Smooth muscle cell (in vitro differentiated cells): ENCODE results near the gene TFAP2C. TPM values are rescaled to one million over a fixed set of nuclear protein-coding genes. Genes with fewer than 3 reads are reported as not detected.
"Not testable (repeated sequence)": the region's sequence is repeated elsewhere in the genome, so short reads cannot be mapped to it uniquely, and the experiment has no call there.

Experiments used
- DNase-seq: peaks from one replicate; lab custom pipeline; 2025; ENCODE audit not compliant: unreplicated experiment; lab: John Stamatoyannopoulos, UW
- H2AFZ ChIP-seq: fragments of 200-600 bp; sonication (generic); 2 replicates; pipeline ENCODE4 v1.6.0; 2016; ENCODE audit warnings: antibody characterized with exemption, low read depth, mild to moderate bottlenecking
- H3F3A ChIP-seq: fragments of 200-600 bp; sonication (generic); 2 replicates; pipeline ENCODE4 v1.6.0; 2017; ENCODE audit warnings: antibody characterized with exemption, low read depth
- H3K27ac ChIP-seq: fragments of 200-600 bp; sonication (generic); 2 replicates; pipeline ENCODE4 v1.5.1; 2016; ENCODE audit warnings: low read depth, mild to moderate bottlenecking
- H3K27me3 ChIP-seq: fragments of 200-600 bp; sonication (generic); 2 replicates; pipeline ENCODE4 v1.6.1; 2016; ENCODE audit warnings: low read depth, mild to moderate bottlenecking
- H3K36me3 ChIP-seq: fragments of 200-600 bp; sonication (generic); 2 replicates; pipeline ENCODE4 v1.5.1; 2016; ENCODE audit warnings: low read depth
- H3K4me1 ChIP-seq: fragments of 200-600 bp; sonication (generic); 2 replicates; pipeline ENCODE4 v1.5.1; 2016; ENCODE audit warnings: low read depth
- H3K4me2 ChIP-seq: fragments of 200-600 bp; sonication (generic); 2 replicates; pipeline ENCODE4 v1.6.0; 2016; ENCODE audit warnings: mild to moderate bottlenecking
- H3K4me3 ChIP-seq: fragments of 200-600 bp; sonication (generic); 2 replicates; pipeline ENCODE4 v1.5.1; 2016; ENCODE audit warnings: mild to moderate bottlenecking
- H3K79me2 ChIP-seq: fragments of 200-600 bp; sonication (generic); 2 replicates; pipeline ENCODE4 v1.6.0; 2016; ENCODE audit warnings: low read depth, mild to moderate bottlenecking
- H3K9ac ChIP-seq: fragments of 200-600 bp; sonication (generic); 2 replicates; pipeline ENCODE4 v1.6.0; 2016; ENCODE audit warnings: low read depth
- H3K9me3 ChIP-seq: fragments of 200-600 bp; sonication (generic); replicated peaks from 2 replicates; pipeline ENCODE4 v1.5.1; 2016; ENCODE audit warnings: low read depth
- H4K20me1 ChIP-seq: fragments of 200-600 bp; sonication (generic); 2 replicates; pipeline ENCODE4 v1.6.0; 2016; ENCODE audit warnings: low read depth
- WGBS: methylation state at CpG from one replicate; pipeline ENCODE4 v1.1.7; 2016; ENCODE audit warnings: low lambda C conversion rate; 5-methylcytosine and 5-hydroxymethylcytosine counted together
- polyA plus RNA-seq: library from polyadenylated mRNA; unstranded; fragments of >200 nt; fragmentation: Nextera tagmentation; extraction: Ambion mirVana; gene quantifications from 2 replicates; pipeline ENCODE4 v1.2.1, GENCODE V29; 2016
- total RNA-seq: library from RNA; depleted of rRNA; stranded (reverse); fragments of >200 nt; gene quantifications from 2 replicates; pipeline ENCODE4 v1.2.3, GENCODE V29; 2014
- TF ChIP-seq, protein P1 (sequence below): fragments of 200-600 bp; sonication (generic); IDR thresholded peaks from 2 replicates; pipeline ENCODE4 v1.5.1; 2017; ENCODE audit warnings: borderline replicate concordance, mild to moderate bottlenecking, antibody characterized with exemption; ENCODE audit not compliant: insufficient read depth, poor library complexity, severe bottlenecking

Gene TFAP2C
- total and polyA plus RNA-seq, 2 experiments from 2014 or later: 2.5 to 5.8 TPM

DNA sequence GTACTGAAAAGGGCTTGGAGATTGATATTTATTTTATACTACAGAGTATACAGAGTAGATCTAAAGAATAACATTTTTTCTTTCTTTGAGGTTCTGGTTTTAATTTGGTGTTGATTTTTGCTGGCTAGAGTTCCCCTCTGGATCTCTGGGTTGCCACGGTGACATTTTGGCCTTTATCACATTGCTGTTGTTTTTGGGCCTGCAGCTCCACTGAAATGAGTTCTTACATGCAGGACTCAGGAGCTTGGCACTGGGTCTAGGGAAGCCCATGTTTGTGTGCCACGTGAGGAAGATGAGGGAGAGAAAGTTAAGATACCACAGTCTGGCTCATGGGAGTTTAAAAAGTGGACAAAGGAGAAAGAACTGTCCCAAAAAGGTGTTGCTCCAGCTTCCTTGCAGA is 7.4 kb upstream of the TFAP2C start:
- Histone ChIP-seq H3K4me2 (no peak overlapping the region), H3K79me2 (no peaks in the 10 kb centered on the region), H3K4me3 (no peak overlapping the region), H3F3A (no peaks in the 10 kb centered on the region), H3K4me1 (peaks cover 18% of the 10 kb centered on the region), H3K9ac (no peak overlapping the region), H3K27me3 (peaks cover 36% of the 10 kb centered on the region), H3K36me3 (no peaks in the 10 kb centered on the region), H3K9me3 (no peaks in the 10 kb centered on the region), H3K27ac (no peak overlapping the region), H4K20me1 (no peaks in the 10 kb centered on the region), H2AFZ (no peak overlapping the region)
- 85% methylated on average over 2 of the region's 2 CpGs for WGBS
- no peak for DNase-seq
- TF ChIP-seq, protein P1, sequence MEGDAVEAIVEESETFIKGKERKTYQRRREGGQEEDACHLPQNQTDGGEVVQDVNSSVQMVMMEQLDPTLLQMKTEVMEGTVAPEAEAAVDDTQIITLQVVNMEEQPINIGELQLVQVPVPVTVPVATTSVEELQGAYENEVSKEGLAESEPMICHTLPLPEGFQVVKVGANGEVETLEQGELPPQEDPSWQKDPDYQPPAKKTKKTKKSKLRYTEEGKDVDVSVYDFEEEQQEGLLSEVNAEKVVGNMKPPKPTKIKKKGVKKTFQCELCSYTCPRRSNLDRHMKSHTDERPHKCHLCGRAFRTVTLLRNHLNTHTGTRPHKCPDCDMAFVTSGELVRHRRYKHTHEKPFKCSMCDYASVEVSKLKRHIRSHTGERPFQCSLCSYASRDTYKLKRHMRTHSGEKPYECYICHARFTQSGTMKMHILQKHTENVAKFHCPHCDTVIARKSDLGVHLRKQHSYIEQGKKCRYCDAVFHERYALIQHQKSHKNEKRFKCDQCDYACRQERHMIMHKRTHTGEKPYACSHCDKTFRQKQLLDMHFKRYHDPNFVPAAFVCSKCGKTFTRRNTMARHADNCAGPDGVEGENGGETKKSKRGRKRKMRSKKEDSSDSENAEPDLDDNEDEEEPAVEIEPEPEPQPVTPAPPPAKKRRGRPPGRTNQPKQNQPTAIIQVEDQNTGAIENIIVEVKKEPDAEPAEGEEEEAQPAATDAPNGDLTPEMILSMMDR: no peak

DNA sequence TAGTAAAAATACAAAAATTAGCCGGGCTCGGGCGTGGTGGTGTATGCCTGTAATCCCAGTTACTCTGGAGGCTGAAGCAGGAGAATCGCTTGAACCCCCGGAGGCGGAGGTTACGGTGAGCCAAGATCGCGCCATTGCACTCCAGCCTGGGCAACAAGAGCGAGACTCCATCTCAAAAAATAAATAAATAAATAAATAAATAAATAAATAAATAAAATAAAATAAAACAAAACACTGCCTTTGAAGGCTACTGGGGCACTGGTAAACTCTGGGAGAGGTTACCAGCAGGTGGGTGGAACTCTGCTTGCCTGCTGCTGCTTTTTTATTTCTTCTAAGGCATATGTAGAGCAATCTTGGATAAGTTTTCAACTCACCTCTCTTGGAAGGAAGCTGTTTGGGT is 5.2 kb upstream of the TFAP2C start:
- 96% methylated on average over 10 of the region's 10 CpGs for WGBS
- not testable (repeated sequence) for H3K9me3 ChIP-seq, H4K20me1 ChIP-seq, H2AFZ ChIP-seq, H3K9ac ChIP-seq, H3F3A ChIP-seq, H3K4me2 ChIP-seq, H3K36me3 ChIP-seq, H3K27ac ChIP-seq, DNase-seq, H3K4me3 ChIP-seq, H3K79me2 ChIP-seq
- H3K4me1 ChIP-seq: peaks cover 31% of the 10 kb centered on the region
- H3K27me3 ChIP-seq: peaks cover 58% of the 10 kb centered on the region

GRCh38 chr20:56624786-56625681 is 4.1 kb upstream of the TFAP2C start:
- H3K79me2 ChIP-seq: no peaks in the 10 kb centered on the region
- H4K20me1 ChIP-seq: no peaks in the 10 kb centered on the region
- WGBS: 7% methylated on average over 51 of the region's 54 CpGs
- H2AFZ ChIP-seq: no peak overlapping the region
- H3K9ac ChIP-seq: no peak overlapping the region
- peak overlapping the region; percentile 26 for H3K4me2 ChIP-seq
- no peaks in the 10 kb centered on the region for H3F3A ChIP-seq
- TF ChIP-seq, protein P1: no peak
- H3K4me3 ChIP-seq: no peak overlapping the region
- no peak for DNase-seq
- H3K36me3 ChIP-seq: no peaks in the 10 kb centered on the region
- peaks cover 41% of the 10 kb centered on the region for H3K4me1 ChIP-seq
- H3K27me3 ChIP-seq: peaks cover 69% of the 10 kb centered on the region
- H3K27ac ChIP-seq: no peak overlapping the region
- no peaks in the 10 kb centered on the region for H3K9me3 ChIP-seq

DNA sequence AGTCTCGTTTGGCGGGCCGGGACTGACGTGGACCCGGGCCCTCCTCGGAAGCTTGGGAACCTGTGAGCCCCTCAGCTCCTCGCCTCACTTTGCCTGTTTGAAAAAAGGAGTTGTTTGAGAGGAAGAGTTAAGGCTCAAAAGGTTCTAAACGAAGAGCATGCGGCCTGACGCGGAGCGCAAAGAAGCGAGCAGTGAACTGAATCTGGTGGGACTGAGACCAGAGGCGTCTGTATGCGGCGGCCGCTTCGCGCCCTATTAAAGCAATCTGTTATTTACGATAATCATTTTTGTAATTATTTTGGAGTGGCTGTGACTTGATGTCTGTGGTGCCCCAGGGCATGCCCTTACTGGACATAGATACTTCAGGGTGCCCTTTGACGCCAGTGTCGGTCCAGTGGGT is 3.3 kb upstream of the TFAP2C start:
- no peak for DNase-seq
- H3K4me2 ChIP-seq: peak overlapping the region; percentile 74
- H3K9me3 ChIP-seq: no peaks in the 10 kb centered on the region
- peaks cover 77% of the 10 kb centered on the region for H3K27me3 ChIP-seq
- no peak overlapping the region for H3K9ac ChIP-seq
- H3K79me2 ChIP-seq: no peaks in the 10 kb centered on the region
- H3F3A ChIP-seq: no peaks in the 10 kb centered on the region
- H3K36me3 ChIP-seq: no peaks in the 10 kb centered on the region
- 10% methylated on average over 22 of the region's 22 CpGs for WGBS
- H4K20me1 ChIP-seq: no peaks in the 10 kb centered on the region
- TF ChIP-seq, protein P1: no peak
- H2AFZ ChIP-seq: no peak overlapping the region
- H3K4me1 ChIP-seq: peaks cover 45% of the 10 kb centered on the region
- H3K4me3 ChIP-seq: peak overlapping the region; percentile 31
- H3K27ac ChIP-seq: no peak overlapping the region
